Kidney glomerular epithelial cell (primary cell): Measurements from ENCODE around the gene GCG.

ENCODE experiments used
- DNase-seq: peaks from one replicate; lab custom pipeline; 2025; lab: John Stamatoyannopoulos, UW

GCG gene

GRCh38 chr2:162152147-162152546, at the start of gene GCG:
Gene GCG, minus strand, starts transcription at chr2:162152247. Its CDS starts 3,069 bp downstream, at chr2:162149178.
- no peak for DNase-seq

- no peak for DNase-seq
Measured at GRCh38 chr2:162200636-162201035, 48.6 kb upstream of the GCG start.

DNA sequence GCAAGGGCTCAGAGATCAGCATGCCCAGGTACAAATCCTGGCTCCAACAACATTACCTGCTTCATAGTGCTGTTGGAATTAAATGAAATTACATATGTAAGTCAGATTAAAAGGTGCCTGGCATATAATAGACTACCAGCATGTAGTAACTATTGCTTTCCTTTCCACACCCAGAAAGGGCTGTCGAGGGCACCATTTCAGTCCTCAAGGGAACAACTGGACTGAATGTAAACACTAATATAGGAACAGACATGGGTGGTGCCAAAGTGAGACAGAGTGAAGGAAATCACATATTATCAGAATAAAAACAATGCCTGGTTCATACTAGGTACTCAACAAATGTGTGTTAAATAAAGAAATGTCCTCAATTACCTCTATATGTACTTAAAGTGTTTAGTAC, 47.9 kb upstream of the GCG start:
- no peak for DNase-seq

DNA sequence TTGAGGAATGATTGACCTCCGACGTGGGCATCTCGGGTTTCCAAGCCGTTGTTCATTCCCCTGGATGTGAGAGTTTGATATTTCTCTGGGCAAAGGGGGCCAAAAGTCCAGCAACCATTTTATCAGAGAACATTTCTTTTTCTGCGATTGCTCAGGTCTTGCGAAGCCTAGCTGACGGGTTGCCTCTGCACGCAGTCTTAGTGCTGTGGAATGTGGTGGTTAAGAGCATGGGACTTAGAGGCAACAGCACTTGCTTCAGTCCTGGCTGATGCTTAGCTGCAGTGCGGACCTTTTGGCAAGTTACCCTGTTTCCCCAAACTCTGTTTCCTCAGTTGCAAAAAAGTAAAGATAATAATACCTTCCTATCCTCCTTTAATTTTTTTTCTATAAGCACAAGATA, 46.2 kb upstream of the GCG start:
- DNase-seq = no peak

DNA sequence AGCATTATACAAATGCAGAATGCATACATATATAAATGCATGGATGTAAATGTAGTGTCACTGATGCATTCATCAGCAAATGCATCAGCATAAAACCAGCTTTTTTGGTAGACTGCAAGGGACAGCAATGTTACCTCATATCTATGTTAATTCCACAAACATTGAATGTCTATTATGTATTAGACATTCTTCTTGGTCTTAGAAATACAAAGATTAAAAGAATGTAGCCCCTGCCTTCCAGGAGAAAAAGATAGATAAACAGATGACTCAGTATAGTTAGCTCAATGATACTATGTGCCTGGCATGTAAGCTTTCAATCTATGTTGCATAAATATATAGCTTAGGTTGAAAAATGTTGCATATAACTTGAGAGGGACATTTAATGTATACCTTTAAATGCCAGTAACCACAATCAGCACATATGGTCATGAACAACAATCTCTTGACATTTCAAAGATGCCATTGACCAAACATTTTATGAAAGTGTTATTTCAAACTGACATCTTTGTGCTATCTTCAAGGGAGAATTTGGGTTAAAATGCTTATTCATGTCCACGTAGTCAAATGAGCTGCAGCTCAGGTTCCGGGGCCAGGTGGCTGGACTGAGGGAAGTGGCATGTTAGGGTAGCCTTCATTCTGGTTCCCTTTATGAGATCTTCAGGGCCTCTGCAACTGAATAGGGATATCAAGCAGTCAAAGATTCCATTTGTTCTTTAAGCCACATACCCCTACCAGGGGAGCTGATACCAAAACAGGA, 45.2 kb upstream of the GCG start:
- DNase-seq = peak; percentile 20

DNA sequence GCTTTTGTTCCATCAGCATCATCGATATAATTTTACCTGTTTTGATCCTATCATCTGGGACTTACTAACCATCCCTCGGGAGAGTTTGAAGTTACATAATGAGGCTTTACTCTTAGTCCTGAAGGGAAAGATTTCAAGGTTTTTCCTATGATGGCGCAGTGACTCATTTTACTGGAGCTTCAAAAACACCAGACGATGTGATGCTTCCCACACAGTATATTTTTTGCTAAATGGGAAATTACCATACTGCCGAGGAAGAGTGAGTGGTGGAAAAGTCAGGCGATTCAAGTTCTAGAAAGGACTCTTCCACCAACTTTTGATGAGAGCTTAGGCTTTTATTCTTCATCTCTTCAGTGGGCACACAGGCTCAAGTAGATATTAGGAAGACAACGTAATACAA, 44.6 kb upstream of the GCG start:
- DNase-seq = no peak

DNA sequence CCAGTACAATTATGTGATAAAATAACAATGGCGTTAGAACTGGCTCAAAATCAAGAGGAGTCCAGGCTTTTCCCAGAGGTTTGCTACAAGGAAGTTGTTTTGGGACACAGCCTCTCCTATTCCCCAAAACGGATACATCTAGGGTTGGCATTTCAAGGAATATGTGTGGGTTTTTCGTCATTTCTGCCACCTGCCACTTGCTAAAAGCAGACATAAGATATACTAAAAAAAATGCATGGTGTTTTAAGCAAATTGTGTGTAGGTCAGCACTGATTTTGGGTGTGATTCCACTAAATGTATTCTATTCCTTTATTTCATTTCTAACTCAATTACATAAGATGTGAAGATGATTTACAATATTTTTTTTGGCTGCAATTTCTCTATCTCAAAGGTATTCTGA, 36.4 kb upstream of the GCG start:
- DNase-seq = no peak

GRCh38 chr2:162185541-162186232, 33.6 kb upstream of the GCG start:
- DNase-seq = no peak

DNA sequence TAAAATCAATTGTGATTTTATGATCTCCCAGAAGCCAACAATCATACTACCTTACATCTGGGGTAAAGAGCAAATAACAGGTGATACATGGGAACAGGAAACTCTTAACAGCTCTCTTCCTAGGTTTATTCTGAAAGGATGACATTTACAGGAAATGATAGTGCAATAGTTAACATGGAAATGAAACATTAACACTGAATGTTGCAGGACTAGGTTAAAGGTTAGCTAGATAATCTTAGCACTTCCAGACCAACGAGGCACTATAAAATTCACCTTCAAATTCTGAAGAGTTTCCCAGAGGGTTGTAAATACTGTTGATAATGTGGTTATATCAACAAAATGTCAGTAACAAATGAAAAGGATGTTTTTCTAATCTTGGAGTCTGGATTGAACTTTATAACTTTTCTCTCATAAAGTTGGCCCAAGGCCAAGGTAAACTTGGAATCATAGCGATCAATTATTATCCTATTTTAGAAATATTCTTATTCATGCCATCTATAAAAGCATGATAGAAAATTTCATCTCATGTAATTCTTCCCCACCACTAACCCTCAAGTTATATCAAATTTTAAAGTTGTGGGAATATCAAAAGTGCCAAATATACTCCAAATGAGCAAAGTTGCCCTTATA, 32.9 kb upstream of the GCG start:
- DNase-seq = no peak

- no peak for DNase-seq
Measured at GRCh38 chr2:162184359-162184758, 32.3 kb upstream of the GCG start.

DNA sequence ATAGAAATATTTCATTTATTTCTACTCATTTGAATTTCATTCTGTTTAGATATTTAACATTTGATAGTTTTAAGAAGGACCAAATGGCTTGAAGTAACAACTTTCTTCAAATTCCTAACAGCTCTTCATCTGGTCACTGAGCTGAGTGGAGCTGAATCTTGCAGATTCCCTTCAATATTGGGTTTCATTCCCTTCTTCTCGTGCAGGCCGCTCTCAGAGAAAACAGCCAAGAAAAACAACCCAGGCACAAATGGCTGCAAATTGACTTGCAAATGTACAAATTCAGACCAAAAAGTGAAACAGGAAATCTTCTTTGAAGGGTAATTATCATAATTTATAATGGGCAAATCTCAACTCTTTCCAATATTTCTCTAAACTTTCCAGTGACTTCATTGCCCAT, 30.3 kb upstream of the GCG start:
- DNase-seq = no peak

DNA sequence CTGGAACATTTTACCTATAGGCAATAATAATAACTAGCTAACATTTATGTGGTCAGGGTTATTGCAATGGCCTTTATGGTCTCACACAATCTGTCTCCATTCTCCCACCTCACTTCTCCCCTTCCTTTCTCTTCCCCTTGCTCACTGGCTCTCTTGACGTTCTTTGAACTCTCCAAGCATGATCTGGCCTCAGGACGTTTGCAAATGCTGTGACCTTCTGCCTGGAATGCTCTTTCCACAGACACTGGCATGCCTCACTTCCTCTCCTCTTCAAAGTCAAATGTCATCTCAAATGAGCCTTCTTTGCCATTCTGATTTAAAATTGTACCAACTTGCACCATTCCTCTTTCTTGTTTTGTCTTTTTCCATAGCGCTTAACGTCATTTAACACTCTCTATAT, 25.3 kb upstream of the GCG start:
- DNase-seq = no peak

- no peak for DNase-seq
Measured at GRCh38 chr2:162175714-162176113, 23.7 kb upstream of the GCG start.

DNA sequence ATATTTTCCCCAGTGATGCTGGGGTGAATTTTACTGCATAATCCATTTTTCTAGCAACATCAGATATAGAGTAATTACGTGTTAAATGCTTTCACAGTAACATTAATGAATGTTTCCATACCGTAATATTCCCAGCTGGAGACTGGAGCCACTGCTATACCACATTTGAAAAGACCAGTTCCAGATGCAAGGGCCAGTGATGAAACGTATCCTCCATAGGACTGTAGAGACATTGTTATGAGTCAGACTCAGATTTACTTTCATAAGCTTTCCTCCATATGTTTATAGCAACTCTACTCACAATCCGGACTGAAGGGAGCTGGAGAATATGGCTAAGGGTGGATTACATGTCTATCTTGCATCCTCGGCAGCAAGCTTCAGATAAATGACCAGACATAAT, 22.7 kb upstream of the GCG start:
- DNase-seq = no peak

- DNase-seq = no peak
Measured at GRCh38 chr2:162172802-162173370, 20.8 kb upstream of the GCG start.

DNA sequence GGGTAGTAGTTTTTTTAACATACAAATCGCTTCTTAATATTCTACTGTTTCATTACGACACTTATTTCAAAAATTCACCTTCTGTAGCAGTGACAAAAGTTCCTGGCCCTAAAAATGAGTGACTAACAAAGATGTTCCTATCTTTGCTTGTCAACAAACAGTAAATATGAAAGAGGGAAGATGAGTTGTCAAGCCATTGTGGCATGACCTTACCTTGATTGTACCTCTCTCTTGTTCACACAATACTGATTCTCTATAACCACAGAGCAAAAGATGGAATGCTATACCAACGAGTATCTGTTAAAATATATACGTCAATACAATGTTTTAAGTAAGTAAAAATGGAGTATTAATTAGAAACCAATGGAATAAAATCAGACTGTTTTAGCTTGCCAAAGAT, 14.7 kb upstream of the GCG start:
- DNase-seq = no peak

GRCh38 chr2:162166174-162166573, 14.1 kb upstream of the GCG start:
- DNase-seq = no peak

GRCh38 chr2:162164802-162165201, 12.8 kb upstream of the GCG start:
- no peak for DNase-seq

DNA sequence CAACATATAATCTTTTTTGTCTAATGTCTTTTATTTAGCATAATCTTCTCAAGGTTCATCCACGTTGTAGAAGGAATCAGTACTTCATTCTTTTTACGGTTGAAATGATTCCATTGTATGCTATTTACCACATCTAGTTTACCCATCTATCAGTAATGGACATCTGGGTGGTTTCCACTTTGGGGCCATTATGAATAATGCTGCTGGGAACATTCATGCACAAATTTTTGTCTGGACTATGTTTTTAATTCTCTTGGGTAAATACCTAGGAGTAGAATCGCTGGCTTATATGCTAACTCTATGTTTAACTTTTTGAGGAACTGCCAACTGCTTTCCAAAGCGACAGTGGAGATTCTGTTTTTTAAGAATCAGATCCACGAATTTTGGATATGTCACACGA, 7.4 kb upstream of the GCG start:
- DNase-seq = no peak

- no peak for DNase-seq
Measured at GRCh38 chr2:162156149-162156548, 4.1 kb upstream of the GCG start.

GRCh38 chr2:162155093-162155492, 3.0 kb upstream of the GCG start:
- DNase-seq = no peak

- peak; percentile 76 for DNase-seq
Measured at GRCh38 chr2:162153608-162154224, 1.7 kb upstream of the GCG start.

- no peak for DNase-seq
Measured at GRCh38 chr2:162149940-162150339, 2.1 kb downstream of the GCG start.
